IPS-NIHi11 (cell line): ENCODE results near the gene TSPAN1.
"Not testable (repeated sequence)": the region's sequence is repeated elsewhere in the genome, so short reads cannot be mapped to it uniquely, and the experiment has no call there.

ENCODE experiments used
- DNase-seq: peaks from one replicate; pipeline ENCODE4 v3.0.0; 2012; ENCODE audit warnings: mixed read lengths, low spot score

The TSPAN1 gene

GRCh38 chr1:46219551-46220520 lies 44.9 kb downstream of the TSPAN1 start:
- DNase-seq: no peak

- DNase-seq: no peak
Measured at GRCh38 chr1:46220808-46221207, 45.9 kb downstream of the TSPAN1 start.

- DNase-seq: peak; percentile 32
Measured at GRCh38 chr1:46221749-46222148, 46.9 kb downstream of the TSPAN1 start.

GRCh38 chr1:46223055-46223454 lies 48.2 kb downstream of the TSPAN1 start:
- not testable (repeated sequence) for DNase-seq

GRCh38 chr1:46223472-46223943 lies 48.6 kb downstream of the TSPAN1 start:
- DNase-seq: peak; percentile 72

- DNase-seq: no peak
Measured at GRCh38 chr1:46224966-46225365, 50.1 kb downstream of the TSPAN1 start.

GRCh38 chr1:46231231-46231630 lies 56.3 kb downstream of the TSPAN1 start:
- DNase-seq: not testable (repeated sequence)
